Activated CD8-positive, alpha-beta memory T cell treated with anti-CD3 and anti-CD28 coated beads, Interleukin-2, amount 10 ng/mL, durations not matched to agents 7 days and 5 days (primary cell): Measurements from ENCODE around the gene PTX4. TPM values are rescaled to one million over a fixed set of nuclear protein-coding genes. Genes with fewer than 3 reads are reported as not detected.
"Not testable (repeated sequence)": the region's sequence is repeated elsewhere in the genome, so short reads cannot be mapped to it uniquely, and the experiment has no call there.

Experiments
- ATAC-seq: fragments of 150-1000 bp; cut with Tn5 transposase; one replicate; pipeline ENCODE4 v1.10.0; 2021; ENCODE audit warnings: moderate library complexity
- CTCF ChIA-PET: fragments of 350-600 bp; sonication (Branson Sonifier 250); formaldehyde crosslinking; loops from one replicate; lab custom pipeline; 2021; ENCODE audit warnings: antibody characterized with exemption; lab: Charles Lee
- DNase-seq: peaks from one replicate; pipeline ENCODE4 v3.0.0-alpha.2; 2020
- H3K27ac Mint-ChIP-seq: one replicate; pipeline ENCODE4 v1.8.0; 2021; ENCODE audit warnings: mild to moderate bottlenecking, mixed read lengths
- H3K27me3 Mint-ChIP-seq: one replicate; pipeline ENCODE4 v1.8.0; 2021; ENCODE audit warnings: mixed read lengths
- H3K36me3 Mint-ChIP-seq: one replicate; pipeline ENCODE4 v1.8.0; 2021; ENCODE audit warnings: mild to moderate bottlenecking, mixed read lengths
- H3K4me1 Mint-ChIP-seq: one replicate; pipeline ENCODE4 v1.8.0; 2021; ENCODE audit warnings: mixed read lengths
- H3K4me3 Mint-ChIP-seq: one replicate; pipeline ENCODE4 v1.8.0; 2021; ENCODE audit warnings: mild to moderate bottlenecking, moderate library complexity, mixed read lengths
- H3K9me3 Mint-ChIP-seq: one replicate; pipeline ENCODE4 v1.8.0; 2022; ENCODE audit warnings: low read depth, mixed read lengths
- total RNA-seq, 2 experiments: library from RNA; stranded (reverse); gene quantifications; one replicate each; pipeline ENCODE4 v1.2.3, GENCODE V29; 2021

The PTX4 gene
- total RNA-seq, 2 experiments from 2014 or later = not detected

- Mint-ChIP-seq H3K27ac (peak within 1 kb of the TSS; percentile 91), H3K4me3 (peak within 1 kb of the TSS; percentile 79), H3K9me3 (no peaks in the 10 kb centered on the region), H3K36me3 (peaks cover under 1% of the 10 kb centered on the region), H3K4me1 (peaks cover 17% of the 10 kb centered on the region), H3K27me3 (no peaks in the 10 kb centered on the region)
- DNase-seq (peak; percentile 89), ATAC-seq (peak; percentile 89)
- CTCF ChIA-PET = interaction anchor here (1.0 to 1.6 kb wide), 4 partner anchors 21 to 213 kb away, joined by 3 to 6 read pairs (median 4); partner anchors contain the start of genes MAPK8IP3 and TMEM204
These were observed 4.4 kb upstream of the PTX4 start, which contains the start of gene TELO2 for GRCh38 chr16:1492923-1493745. TELO2 (plus strand) TSS chr16:1493360; CDS start chr16:1494282, 922 bp downstream.

GRCh38 chr16:1492082-1492922 is 3.6 kb upstream of the PTX4 start:
- Mint-ChIP-seq H3K36me3 (no peaks in the 10 kb centered on the region), H3K9me3 (no peaks in the 10 kb centered on the region)
- no peak for ATAC-seq

GRCh38 chr16:1491327-1491726 is 2.6 kb upstream of the PTX4 start:
- H3K4me1 Mint-ChIP-seq = peaks cover 17% of the 10 kb centered on the region
- no peaks in the 10 kb centered on the region for H3K27me3 Mint-ChIP-seq
- H3K27ac Mint-ChIP-seq = no peak overlapping the region
- H3K9me3 Mint-ChIP-seq = no peaks in the 10 kb centered on the region
- ATAC-seq (no peak), DNase-seq (no peak)
- no peaks in the 10 kb centered on the region for H3K36me3 Mint-ChIP-seq
- no peak overlapping the region for H3K4me3 Mint-ChIP-seq
- CTCF ChIA-PET = no interaction called here

More at GRCh38 chr16:1492082-1492922, 3.6 kb upstream of the PTX4 start:
- H3K27me3 Mint-ChIP-seq = no peaks in the 10 kb centered on the region
- H3K4me3 Mint-ChIP-seq = peak overlapping the region; percentile 79
- H3K4me1 Mint-ChIP-seq = peaks cover 17% of the 10 kb centered on the region
- peak overlapping the region; percentile 91 for H3K27ac Mint-ChIP-seq
- CTCF ChIA-PET = interaction anchor here (1.0 to 1.5 kb wide), 3 partner anchors 20 to 214 kb away, joined by 3 to 6 read pairs (median 4); partner anchors contain the start of gene MAPK8IP3
- DNase-seq = no peak

GRCh38 chr16:1489077-1489476 is 333 bp upstream of the PTX4 start:
- Mint-ChIP-seq H3K27me3 (no peaks in the 10 kb centered on the region), H3K4me3 (no peak overlapping the region), H3K27ac (no peak overlapping the region), H3K4me1 (peaks cover 10% of the 10 kb centered on the region), H3K9me3 (no peaks in the 10 kb centered on the region), H3K36me3 (no peaks in the 10 kb centered on the region)
- CTCF ChIA-PET = no interaction called here
- no peak for DNase-seq
- no peak for ATAC-seq

- Mint-ChIP-seq H3K27ac (no peak overlapping the region), H3K4me1 (peaks cover 8% of the 10 kb centered on the region), H3K4me3 (no peak overlapping the region), H3K9me3 (no peaks in the 10 kb centered on the region), H3K27me3 (no peaks in the 10 kb centered on the region), H3K36me3 (no peaks in the 10 kb centered on the region)
- ATAC-seq (no peak), DNase-seq (no peak)
- CTCF ChIA-PET = no interaction called here
These were observed 616 bp downstream of the PTX4 start for GRCh38 chr16:1488054-1488601.

- no peak overlapping the region for H3K4me3 Mint-ChIP-seq
- DNase-seq = no peak
- no peak for ATAC-seq
- H3K4me1 Mint-ChIP-seq = peaks cover 3% of the 10 kb centered on the region
- no peaks in the 10 kb centered on the region for H3K27me3 Mint-ChIP-seq
- H3K36me3 Mint-ChIP-seq = no peaks in the 10 kb centered on the region
- no peaks in the 10 kb centered on the region for H3K9me3 Mint-ChIP-seq
- no peak overlapping the region for H3K27ac Mint-ChIP-seq
- CTCF ChIA-PET = no interaction called here
These were observed 1.2 kb downstream of the PTX4 start for GRCh38 chr16:1487395-1488053.

GRCh38 chr16:1486551-1487390 is 2.0 kb downstream of the PTX4 start:
- Mint-ChIP-seq H3K9me3 (no peaks in the 10 kb centered on the region), H3K4me3 (no peak overlapping the region), H3K27me3 (no peaks in the 10 kb centered on the region), H3K4me1 (no peaks in the 10 kb centered on the region), H3K27ac (no peak overlapping the region), H3K36me3 (no peaks in the 10 kb centered on the region)
- CTCF ChIA-PET = no interaction called here
- ATAC-seq = no peak
- no peak for DNase-seq

GRCh38 chr16:1485847-1486496 is 2.8 kb downstream of the PTX4 start:
- no peaks in the 10 kb centered on the region for H3K27me3 Mint-ChIP-seq
- DNase-seq (no peak), ATAC-seq (no peak)
- H3K27ac Mint-ChIP-seq = no peak overlapping the region
- H3K36me3 Mint-ChIP-seq = no peaks in the 10 kb centered on the region
- no peaks in the 10 kb centered on the region for H3K9me3 Mint-ChIP-seq
- CTCF ChIA-PET = no interaction called here
- no peaks in the 10 kb centered on the region for H3K4me1 Mint-ChIP-seq
- no peak overlapping the region for H3K4me3 Mint-ChIP-seq

GRCh38 chr16:1481906-1482835 is 6.6 kb downstream of the PTX4 start:
- CTCF ChIA-PET = interaction anchor here (0.6 kb wide), 1 partner anchor 183 kb away, joined by 4 read pairs; no protein-coding TSS in a partner anchor
- no peaks in the 10 kb centered on the region for H3K36me3 Mint-ChIP-seq
- H3K9me3 Mint-ChIP-seq = no peaks in the 10 kb centered on the region
- no peak overlapping the region for H3K4me3 Mint-ChIP-seq
- DNase-seq (no peak), ATAC-seq (no peak)
- no peak overlapping the region for H3K27ac Mint-ChIP-seq
- H3K4me1 Mint-ChIP-seq = no peaks in the 10 kb centered on the region
- no peaks in the 10 kb centered on the region for H3K27me3 Mint-ChIP-seq

GRCh38 chr16:1478937-1479336 is 9.8 kb downstream of the PTX4 start:
- DNase-seq, H3K36me3 Mint-ChIP-seq, H3K4me1 Mint-ChIP-seq, H3K27me3 Mint-ChIP-seq, ATAC-seq, H3K4me3 Mint-ChIP-seq, H3K27ac Mint-ChIP-seq, CTCF ChIA-PET, H3K9me3 Mint-ChIP-seq: not testable (repeated sequence)

GRCh38 chr16:1477033-1477432 is 11.7 kb downstream of the PTX4 start:
- DNase-seq (no peak), ATAC-seq (no peak)
- no peaks in the 10 kb centered on the region for H3K27me3 Mint-ChIP-seq
- CTCF ChIA-PET = interaction anchor here (0.6 kb wide), 1 partner anchor 18 kb away, joined by 3 read pairs; no protein-coding TSS in a partner anchor
- H3K36me3 Mint-ChIP-seq = no peaks in the 10 kb centered on the region
- H3K27ac Mint-ChIP-seq = no peak overlapping the region
- H3K4me1 Mint-ChIP-seq = peaks cover 21% of the 10 kb centered on the region
- no peaks in the 10 kb centered on the region for H3K9me3 Mint-ChIP-seq
- no peak overlapping the region for H3K4me3 Mint-ChIP-seq
